GM18499 (cell line): ENCODE results near the gene MAP3K21.

Experiments used
- ATAC-seq: cut with Tn5 transposase; IDR thresholded peaks from one replicate; pipeline ENCODE4 v1.9.1; 2021; ENCODE audit warnings: moderate number of reproducible peaks; ENCODE audit not compliant: insufficient read depth, unreplicated experiment

MAP3K21 gene

GRCh38 chr1:233381806-233382205 lies 54.3 kb downstream of the MAP3K21 start:
- ATAC-seq, result no peak

- no peak for ATAC-seq
Observed at GRCh38 chr1:233383984-233384383, 56.5 kb downstream of the MAP3K21 start.

GRCh38 chr1:233386336-233386735 lies 58.8 kb downstream of the MAP3K21 start:
- no peak for ATAC-seq

- ATAC-seq, result no peak
Observed at GRCh38 chr1:233387585-233387984, 60.1 kb downstream of the MAP3K21 start.

DNA sequence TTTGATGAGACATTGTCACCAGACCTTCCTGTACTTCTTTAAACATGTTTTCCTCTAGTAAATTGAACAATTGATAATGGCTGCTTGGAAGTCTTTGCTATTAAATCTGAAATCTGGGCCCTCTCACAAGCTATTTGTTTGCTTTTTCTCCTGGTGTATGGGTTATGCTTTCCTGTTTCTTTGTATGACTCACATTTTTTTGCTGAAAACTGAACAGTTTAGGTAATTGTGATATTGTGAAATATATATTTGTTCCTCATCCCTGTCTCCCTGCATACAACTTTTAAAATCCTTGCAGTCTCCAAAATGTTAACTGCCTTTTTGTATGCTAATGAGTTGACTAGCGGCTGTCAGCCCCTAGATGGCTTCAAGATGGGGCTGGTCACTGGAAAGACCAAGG lies 61.6 kb downstream of the MAP3K21 start:
- ATAC-seq, result no peak

DNA sequence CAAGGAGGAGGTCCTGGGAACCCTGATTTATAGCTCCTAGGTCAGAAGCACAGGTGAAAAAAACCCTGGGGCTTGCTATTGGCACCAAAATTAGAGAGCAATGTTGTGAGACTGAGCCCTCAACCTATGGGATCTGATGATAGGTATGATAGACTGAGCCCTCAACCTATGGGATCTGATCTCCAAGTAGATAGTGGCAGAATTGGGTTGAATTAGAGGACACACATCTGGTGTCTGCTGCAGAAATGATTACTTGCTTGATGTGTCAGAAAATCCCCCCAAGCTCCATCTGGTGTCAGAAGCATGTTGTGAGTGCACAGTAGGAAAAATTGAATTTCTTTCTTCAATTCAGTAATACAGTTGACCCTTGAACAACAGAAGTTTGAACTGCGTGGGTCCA lies 62.4 kb downstream of the MAP3K21 start:
- no peak for ATAC-seq

DNA sequence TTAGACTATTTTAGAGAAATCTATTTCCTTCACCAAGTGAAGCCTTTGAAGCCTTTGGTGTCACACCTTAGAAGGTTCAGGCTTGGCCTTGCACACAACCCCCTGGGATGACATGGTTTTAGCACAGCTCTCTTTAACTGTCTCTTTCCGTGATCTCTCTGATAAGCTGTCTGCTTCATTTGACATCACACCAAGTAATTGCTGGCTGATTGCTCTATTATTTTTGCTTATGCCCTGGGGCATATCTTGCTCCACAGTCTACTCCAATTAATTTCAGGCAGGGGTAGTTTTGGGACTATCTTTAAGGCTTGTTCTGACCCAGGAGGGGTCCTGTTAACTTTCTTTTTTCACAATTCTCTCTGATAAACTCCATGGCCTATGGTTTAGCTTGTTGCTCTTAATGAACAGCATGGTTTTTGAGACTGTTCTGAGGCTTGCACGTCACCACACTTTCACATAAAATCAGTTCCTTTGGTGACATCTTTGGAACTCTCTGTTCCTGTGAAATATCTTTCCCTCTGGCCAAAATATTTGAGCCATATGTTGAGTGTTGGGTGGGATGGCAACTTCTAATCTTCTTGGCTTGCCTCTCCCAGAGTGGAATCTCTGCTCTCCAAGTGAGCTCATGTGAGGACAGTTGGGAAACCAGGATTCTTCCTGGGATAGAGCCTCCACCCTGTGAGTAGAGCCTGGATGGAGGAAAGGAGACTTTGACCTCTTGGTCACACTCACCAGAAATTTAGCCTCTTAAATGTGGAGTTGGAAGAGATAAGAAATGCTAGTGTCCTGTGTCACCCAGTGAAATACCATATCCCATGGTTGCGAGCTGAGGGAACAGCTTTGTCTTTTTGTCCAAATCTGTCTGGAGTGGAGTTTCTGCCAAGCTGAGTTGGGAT lies 63.6 kb downstream of the MAP3K21 start:
- ATAC-seq, result no peak

DNA sequence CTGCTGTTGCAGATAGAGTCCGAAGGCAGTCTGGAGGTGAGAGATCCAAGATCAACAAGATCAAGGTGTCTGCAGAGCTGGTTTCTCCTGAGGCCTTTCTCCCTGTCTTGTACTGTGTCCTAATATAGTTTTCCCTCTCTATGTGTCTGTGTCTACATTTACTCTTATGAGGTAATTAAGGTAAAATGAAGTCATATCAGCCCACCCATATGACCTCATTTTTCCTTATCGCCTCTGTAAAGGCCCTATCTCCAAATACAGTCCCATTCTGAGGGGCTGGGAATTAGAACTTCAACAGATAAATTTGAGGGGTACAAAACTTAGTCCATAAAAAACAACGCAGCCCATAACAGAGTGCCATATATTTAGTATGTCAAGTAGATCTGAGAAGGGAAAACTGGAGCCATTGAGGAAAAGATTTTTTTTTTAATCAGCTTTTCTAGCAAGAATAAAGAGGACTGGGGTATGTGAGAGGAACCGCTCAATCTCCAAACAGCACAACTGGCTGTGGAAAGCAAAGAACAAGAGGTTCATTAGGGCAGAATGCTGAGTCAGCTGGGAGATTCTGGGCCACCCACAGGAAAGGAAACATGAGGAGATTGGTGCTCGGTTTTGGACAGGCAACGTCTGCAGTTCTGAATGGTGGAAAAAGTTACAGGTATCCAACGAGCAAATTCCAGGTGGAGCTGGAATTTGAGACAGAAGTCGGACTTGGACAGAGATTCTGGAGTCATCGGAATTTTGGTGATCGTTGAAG lies 65.7 kb downstream of the MAP3K21 start:
- no peak for ATAC-seq

- ATAC-seq, result no peak
Observed at GRCh38 chr1:233393926-233394680, 66.6 kb downstream of the MAP3K21 start.

- no peak for ATAC-seq
Observed at GRCh38 chr1:233394860-233395717, 67.6 kb downstream of the MAP3K21 start.

DNA sequence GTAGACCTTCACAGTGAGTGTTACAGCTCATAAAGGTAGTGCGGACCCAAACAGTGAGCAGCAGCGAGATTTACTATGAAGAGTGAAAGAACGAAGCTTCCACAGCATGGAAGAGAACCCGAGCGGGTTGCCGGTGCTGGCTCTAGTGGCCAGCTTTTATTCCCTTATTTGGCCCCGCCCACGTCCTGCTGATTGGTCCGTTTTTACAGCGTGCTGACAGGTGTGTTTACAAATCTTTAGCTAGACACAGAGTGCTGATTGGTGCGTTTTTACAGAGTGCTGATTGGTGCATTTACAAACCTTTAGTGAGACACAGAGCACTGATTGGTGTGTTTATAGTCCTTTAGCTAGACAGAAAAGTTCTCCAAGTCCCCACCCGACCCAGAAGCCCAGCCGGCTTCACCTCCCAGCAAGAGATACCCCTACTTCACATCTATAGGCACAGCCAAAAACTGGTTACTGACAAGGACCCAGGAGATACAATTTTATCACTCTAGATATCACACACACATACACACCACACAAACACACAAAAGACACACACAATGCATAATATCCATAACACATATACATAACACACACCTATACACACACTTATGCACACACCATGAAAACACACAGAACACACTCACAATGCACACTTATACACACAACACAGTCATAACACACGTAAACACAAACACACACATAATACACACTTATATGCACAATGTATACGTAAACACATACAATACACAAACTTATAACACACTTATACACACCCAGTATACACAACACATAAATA lies 68.5 kb downstream of the MAP3K21 start:
- ATAC-seq, result no peak

DNA sequence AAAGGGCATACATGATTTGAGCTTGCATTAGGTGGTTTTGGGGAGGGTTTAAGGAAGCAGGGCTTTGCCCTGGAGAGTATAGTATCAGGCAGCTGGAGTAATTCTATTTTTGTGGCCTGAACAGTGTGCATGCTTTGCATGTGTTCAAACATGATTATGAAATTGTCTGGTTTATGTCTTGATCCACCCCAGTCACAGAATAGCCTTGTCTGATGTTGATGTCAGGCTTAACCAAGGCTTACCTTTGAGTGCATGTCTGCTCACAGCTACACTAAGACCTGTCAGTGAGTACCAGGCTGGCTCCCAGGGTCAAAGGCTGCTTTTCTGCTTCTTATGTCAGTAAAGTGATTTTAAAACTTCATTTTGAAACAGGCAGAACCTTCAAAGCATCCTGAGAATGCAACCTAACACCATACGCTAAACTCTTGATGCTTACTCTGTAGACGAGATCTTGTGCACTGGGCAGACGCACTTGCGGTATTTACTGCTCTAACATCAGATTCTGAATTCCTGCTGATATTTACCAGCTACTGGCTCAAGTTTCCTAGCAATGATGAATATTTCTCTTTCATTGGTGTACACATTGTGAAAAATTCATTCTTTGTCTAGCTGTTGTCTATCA lies 78.9 kb downstream of the MAP3K21 start:
- no peak for ATAC-seq

GRCh38 chr1:233406994-233407631 lies 79.6 kb downstream of the MAP3K21 start:
- no peak for ATAC-seq

GRCh38 chr1:233409540-233409939 lies 82.0 kb downstream of the MAP3K21 start:
- no peak for ATAC-seq

DNA sequence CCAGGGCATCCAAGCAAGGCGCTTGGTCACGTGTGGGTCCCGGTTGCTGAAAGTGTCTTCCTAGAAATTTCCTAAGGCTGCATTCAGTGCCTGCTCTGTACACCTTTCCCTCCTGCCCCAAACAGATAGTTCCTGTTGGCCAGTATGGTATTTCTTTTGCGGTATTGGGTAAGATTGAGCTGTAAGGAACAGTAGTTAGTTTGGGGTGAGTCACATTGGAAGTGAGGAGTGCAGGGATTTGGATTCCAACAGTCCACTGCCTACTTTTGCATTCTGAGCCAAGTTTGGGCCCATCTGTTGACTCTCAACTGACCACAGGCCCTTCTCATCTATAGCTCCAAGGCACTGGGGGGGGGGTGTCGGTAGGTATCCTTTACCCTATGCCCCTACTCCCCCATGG lies 83.4 kb downstream of the MAP3K21 start:
- no peak for ATAC-seq

- no peak for ATAC-seq
Observed at GRCh38 chr1:233412812-233413211, 85.3 kb downstream of the MAP3K21 start.

GRCh38 chr1:233421293-233421692 lies 93.8 kb downstream of the MAP3K21 start:
- no peak for ATAC-seq

DNA sequence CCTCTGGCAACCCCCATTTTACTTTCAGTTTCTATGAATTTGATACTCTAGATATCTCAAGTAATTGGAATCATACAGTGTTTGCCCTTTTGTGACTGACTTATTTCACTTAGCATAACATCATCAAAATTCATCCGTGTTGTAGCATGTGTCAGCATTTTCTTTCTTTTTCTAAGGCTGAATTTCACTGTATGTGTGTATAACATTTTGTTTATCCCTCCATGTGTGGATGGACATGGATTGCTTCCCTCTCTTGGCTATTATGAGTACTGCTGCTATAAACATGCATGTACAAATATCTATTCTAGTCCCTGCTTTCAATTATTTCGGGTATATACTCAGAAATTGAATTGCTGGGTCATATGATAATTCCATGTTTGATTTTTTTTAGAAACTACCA lies 97.3 kb downstream of the MAP3K21 start:
- no peak for ATAC-seq
